Nephron progenitor cell (in vitro differentiated cells): ENCODE data around the gene ACKR2.
"Not testable (repeated sequence)": the region's sequence is repeated elsewhere in the genome, so short reads cannot be mapped to it uniquely, and the experiment has no call there.

Source experiments
- DNase-seq: peaks from one replicate; pipeline ENCODE4 v3.0.0; 2021
- H3K27ac Mint-ChIP-seq: 2 replicates; pipeline ENCODE4 v1.8.0; 2021; ENCODE audit warnings: mild to moderate bottlenecking, moderate library complexity, mixed read lengths
- H3K27me3 Mint-ChIP-seq: 2 replicates; pipeline ENCODE4 v1.8.0; 2021; ENCODE audit warnings: mild to moderate bottlenecking, low read depth, mixed read lengths; ENCODE audit not compliant: poor library complexity
- H3K36me3 Mint-ChIP-seq: 2 replicates; pipeline ENCODE4 v1.8.0; 2021; ENCODE audit warnings: low read depth, mixed read lengths
- H3K4me1 Mint-ChIP-seq: 2 replicates; pipeline ENCODE4 v1.8.0; 2021; ENCODE audit warnings: mixed read lengths
- H3K4me3 Mint-ChIP-seq: 2 replicates; pipeline ENCODE4 v1.8.0; 2021; ENCODE audit warnings: mild to moderate bottlenecking, moderate library complexity, mixed read lengths
- H3K9me3 Mint-ChIP-seq: 2 replicates; pipeline ENCODE4 v1.8.0; 2021; ENCODE audit warnings: mild to moderate bottlenecking, moderate library complexity, mixed read lengths
- CTCF ChIP-seq: fragments of 200-600 bp; sonication (generic); IDR thresholded peaks from 2 replicates; pipeline ENCODE4 v1.5.0; 2021; ENCODE audit warnings: antibody characterized with exemption

The ACKR2 gene

DNA sequence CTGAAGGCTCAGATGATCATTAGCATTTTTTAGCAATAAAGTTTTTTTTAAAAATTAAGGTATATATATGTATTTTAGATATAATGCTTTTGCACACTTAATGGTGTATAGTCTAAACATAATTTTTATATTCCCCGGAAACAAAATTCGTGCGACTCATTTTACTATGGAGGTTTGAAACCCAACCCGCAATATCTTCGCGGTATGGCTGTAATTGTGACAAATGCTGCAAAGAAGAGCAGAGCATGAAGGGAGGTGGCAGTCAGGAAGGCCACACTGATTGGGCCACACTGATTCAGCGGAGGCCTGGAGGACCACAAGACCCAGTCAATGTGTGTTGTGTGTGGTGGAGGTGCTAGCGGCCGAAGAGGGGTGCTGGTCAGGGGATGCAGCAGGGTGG lies 70.9 kb downstream of the ACKR2 start:
- Mint-ChIP-seq H3K4me1 (peaks cover 9% of the 10 kb centered on the region), H3K27me3 (peaks cover 44% of the 10 kb centered on the region), H3K4me3 (peak overlapping the region; percentile 84), H3K9me3 (no peaks in the 10 kb centered on the region), H3K27ac (no peak overlapping the region), H3K36me3 (no peaks in the 10 kb centered on the region)
- DNase-seq: no peak
- no peak for TF ChIP-seq CTCF

DNA sequence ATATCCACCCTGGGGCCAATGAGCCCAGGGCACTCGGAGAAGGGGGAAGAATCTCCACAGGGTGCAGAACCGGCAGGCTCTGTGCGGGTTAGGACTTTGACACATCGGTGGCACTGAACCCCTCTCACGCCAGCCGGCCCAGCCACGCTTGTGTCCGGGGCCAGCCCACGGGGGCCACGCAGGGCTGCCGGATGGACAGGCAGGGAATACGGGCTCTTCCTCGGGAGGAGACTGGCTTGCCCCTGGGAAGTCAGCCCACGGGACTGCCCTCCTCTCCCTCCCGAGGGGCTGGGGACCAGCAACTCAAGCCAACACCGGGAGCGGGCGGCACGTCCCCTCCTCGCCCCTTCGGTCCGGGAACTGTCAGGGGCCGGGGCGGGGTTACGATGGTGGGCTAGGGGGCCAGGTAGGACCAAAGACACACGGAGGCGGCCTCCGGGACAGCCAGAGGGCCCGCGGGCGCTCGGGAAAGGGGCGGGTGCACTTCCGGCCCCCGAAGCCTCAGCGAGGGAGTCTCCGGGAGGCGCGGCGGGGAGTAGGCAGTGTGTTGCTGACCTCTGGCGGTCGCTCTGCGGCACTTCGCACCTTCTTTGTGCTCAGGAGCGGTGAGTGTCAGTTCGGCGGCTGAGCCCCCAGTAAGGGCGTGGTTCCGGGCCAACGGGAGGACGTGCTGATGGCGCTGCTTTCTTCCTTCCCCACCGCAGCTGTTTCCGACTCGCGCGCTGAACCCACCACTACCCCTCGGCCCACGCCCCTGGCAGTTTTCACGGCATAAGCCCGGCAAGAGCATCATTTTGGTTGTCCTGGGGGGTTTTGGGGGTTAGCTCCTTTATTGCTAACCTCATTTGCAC lies 71.6 kb downstream of the ACKR2 start:
- H3K4me1 Mint-ChIP-seq: peaks cover 9% of the 10 kb centered on the region
- peak; percentile 89 for DNase-seq
- H3K4me3 Mint-ChIP-seq: peak overlapping the region; percentile 84
- H3K36me3 Mint-ChIP-seq: no peaks in the 10 kb centered on the region
- H3K27ac Mint-ChIP-seq: no peak overlapping the region
- H3K27me3 Mint-ChIP-seq: peaks cover 37% of the 10 kb centered on the region
- H3K9me3 Mint-ChIP-seq: no peaks in the 10 kb centered on the region
- peak; percentile 85 for TF ChIP-seq CTCF

GRCh38 chr3:42883251-42883930 lies 74.1 kb downstream of the ACKR2 start:
- H3K4me1 Mint-ChIP-seq, DNase-seq, H3K27ac Mint-ChIP-seq, H3K9me3 Mint-ChIP-seq, H3K36me3 Mint-ChIP-seq, H3K4me3 Mint-ChIP-seq: not testable (repeated sequence)
- peaks cover 32% of the 10 kb centered on the region for H3K27me3 Mint-ChIP-seq

GRCh38 chr3:42884324-42884723 lies 75.1 kb downstream of the ACKR2 start:
- no peaks in the 10 kb centered on the region for H3K9me3 Mint-ChIP-seq
- no peak overlapping the region for H3K4me3 Mint-ChIP-seq
- H3K4me1 Mint-ChIP-seq: peaks cover 9% of the 10 kb centered on the region
- no peak for DNase-seq
- no peaks in the 10 kb centered on the region for H3K36me3 Mint-ChIP-seq
- no peak overlapping the region for H3K27ac Mint-ChIP-seq
- TF ChIP-seq CTCF: no peak
- peaks cover 32% of the 10 kb centered on the region for H3K27me3 Mint-ChIP-seq

DNA sequence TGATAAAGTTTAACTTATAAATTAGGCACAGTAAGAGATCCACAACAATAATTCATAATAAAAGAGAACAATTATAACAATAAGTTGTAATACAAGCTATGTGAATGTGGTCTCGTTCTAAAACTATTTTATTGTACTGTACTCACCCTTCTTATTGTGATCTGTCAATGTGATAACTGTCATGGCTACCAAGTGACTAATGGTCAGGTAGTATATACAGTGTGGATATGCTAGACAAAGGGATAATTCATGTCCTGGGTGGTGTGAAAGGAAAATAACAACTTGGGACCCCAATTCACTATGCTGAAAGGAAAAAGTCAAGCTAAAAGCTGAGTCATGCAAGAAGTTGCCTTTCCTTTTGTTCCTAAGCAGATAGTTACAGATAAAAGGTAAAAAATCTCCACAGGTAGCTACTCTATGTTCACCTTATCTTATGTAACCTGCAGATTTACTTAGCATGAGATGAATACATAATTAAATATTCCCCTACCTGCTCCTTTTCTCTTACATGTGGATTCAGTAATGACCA lies 77.1 kb downstream of the ACKR2 start:
- H3K36me3 Mint-ChIP-seq: no peaks in the 10 kb centered on the region
- no peaks in the 10 kb centered on the region for H3K9me3 Mint-ChIP-seq
- H3K27ac Mint-ChIP-seq: no peak overlapping the region
- no peak for TF ChIP-seq CTCF
- H3K27me3 Mint-ChIP-seq: peaks cover 18% of the 10 kb centered on the region
- peaks cover 4% of the 10 kb centered on the region for H3K4me1 Mint-ChIP-seq
- H3K4me3 Mint-ChIP-seq: no peak overlapping the region
- DNase-seq: no peak

GRCh38 chr3:42887084-42887483 lies 77.8 kb downstream of the ACKR2 start:
- Mint-ChIP-seq H3K9me3 (no peaks in the 10 kb centered on the region), H3K4me1 (no peaks in the 10 kb centered on the region), H3K4me3 (no peak overlapping the region), H3K36me3 (no peaks in the 10 kb centered on the region), H3K27me3 (peaks cover 18% of the 10 kb centered on the region), H3K27ac (no peak overlapping the region)
- DNase-seq: no peak
- no peak for TF ChIP-seq CTCF
